ENCODE results near the gene KLHDC8A.

KLHDC8A gene

GRCh38 chr1:205380882-205381281, 24.2 kb upstream of the KLHDC8A start:
- H3K9me3 ChIP-seq (ENCODE audit: control insufficient read depth, insufficient read depth, low read length): no peaks in the 10 kb centered on the region
- H3K9ac ChIP-seq (ENCODE audit: low read depth, low read length): no peak overlapping the region
- H3K27me3 ChIP-seq (ENCODE audit: control insufficient read depth, insufficient read depth, low read length): no peaks in the 10 kb centered on the region
- H3K4me1 ChIP-seq (ENCODE audit: control insufficient read depth, insufficient read depth, low read length): peaks cover 7% of the 10 kb centered on the region
- no peaks in the 10 kb centered on the region for H3K36me3 ChIP-seq (ENCODE audit: control insufficient read depth, insufficient read depth, low read length)
- no peak overlapping the region for H3K4me3 ChIP-seq (ENCODE audit: low read depth, low read length)

- Histone ChIP-seq H3K9ac (ENCODE audit: low read depth, low read length) (no peak overlapping the region), H3K4me3 (ENCODE audit: low read depth, low read length) (no peak overlapping the region), H3K9me3 (ENCODE audit: control insufficient read depth, insufficient read depth, low read length) (no peaks in the 10 kb centered on the region), H3K36me3 (ENCODE audit: control insufficient read depth, insufficient read depth, low read length) (no peaks in the 10 kb centered on the region), H3K4me1 (ENCODE audit: control insufficient read depth, insufficient read depth, low read length) (peaks cover 21% of the 10 kb centered on the region), H3K27me3 (ENCODE audit: control insufficient read depth, insufficient read depth, low read length) (no peaks in the 10 kb centered on the region)
These were observed 22.3 kb upstream of the KLHDC8A start for GRCh38 chr1:205379056-205379455.

- no peak overlapping the region for H3K4me3 ChIP-seq (ENCODE audit: low read depth, low read length)
- peaks cover 33% of the 10 kb centered on the region for H3K4me1 ChIP-seq (ENCODE audit: control insufficient read depth, insufficient read depth, low read length)
- H3K9ac ChIP-seq (ENCODE audit: low read depth, low read length): no peak overlapping the region
- H3K27me3 ChIP-seq (ENCODE audit: control insufficient read depth, insufficient read depth, low read length): no peaks in the 10 kb centered on the region
- no peaks in the 10 kb centered on the region for H3K9me3 ChIP-seq (ENCODE audit: control insufficient read depth, insufficient read depth, low read length)
- no peaks in the 10 kb centered on the region for H3K36me3 ChIP-seq (ENCODE audit: control insufficient read depth, insufficient read depth, low read length)
These were observed 20.6 kb upstream of the KLHDC8A start for GRCh38 chr1:205377355-205377754.

- no peak overlapping the region for H3K9ac ChIP-seq (ENCODE audit: low read depth, low read length)
- no peak overlapping the region for H3K4me3 ChIP-seq (ENCODE audit: low read depth, low read length)
- no peaks in the 10 kb centered on the region for H3K27me3 ChIP-seq (ENCODE audit: control insufficient read depth, insufficient read depth, low read length)
- H3K36me3 ChIP-seq (ENCODE audit: control insufficient read depth, insufficient read depth, low read length): no peaks in the 10 kb centered on the region
- H3K4me1 ChIP-seq (ENCODE audit: control insufficient read depth, insufficient read depth, low read length): peaks cover 37% of the 10 kb centered on the region
- no peaks in the 10 kb centered on the region for H3K9me3 ChIP-seq (ENCODE audit: control insufficient read depth, insufficient read depth, low read length)
These were observed 20.0 kb upstream of the KLHDC8A start for GRCh38 chr1:205376739-205377138.

- no peaks in the 10 kb centered on the region for H3K36me3 ChIP-seq (ENCODE audit: control insufficient read depth, insufficient read depth, low read length)
- no peaks in the 10 kb centered on the region for H3K9me3 ChIP-seq (ENCODE audit: control insufficient read depth, insufficient read depth, low read length)
- H3K4me1 ChIP-seq (ENCODE audit: control insufficient read depth, insufficient read depth, low read length): peaks cover 37% of the 10 kb centered on the region
- H3K27me3 ChIP-seq (ENCODE audit: control insufficient read depth, insufficient read depth, low read length): no peaks in the 10 kb centered on the region
- no peak overlapping the region for H3K4me3 ChIP-seq (ENCODE audit: low read depth, low read length)
- no peak overlapping the region for H3K9ac ChIP-seq (ENCODE audit: low read depth, low read length)
These were observed 19.3 kb upstream of the KLHDC8A start for GRCh38 chr1:205375835-205376545.

GRCh38 chr1:205374210-205375078, 17.7 kb upstream of the KLHDC8A start:
- H3K9me3 ChIP-seq (ENCODE audit: control insufficient read depth, insufficient read depth, low read length): no peaks in the 10 kb centered on the region
- no peaks in the 10 kb centered on the region for H3K27me3 ChIP-seq (ENCODE audit: control insufficient read depth, insufficient read depth, low read length)
- no peaks in the 10 kb centered on the region for H3K36me3 ChIP-seq (ENCODE audit: control insufficient read depth, insufficient read depth, low read length)
- H3K4me1 ChIP-seq (ENCODE audit: control insufficient read depth, insufficient read depth, low read length): peaks cover 37% of the 10 kb centered on the region
- H3K9ac ChIP-seq (ENCODE audit: low read depth, low read length): no peak overlapping the region
- no peak overlapping the region for H3K4me3 ChIP-seq (ENCODE audit: low read depth, low read length)

GRCh38 chr1:205373798-205374175, 17.1 kb upstream of the KLHDC8A start:
- no peak overlapping the region for H3K9ac ChIP-seq (ENCODE audit: low read depth, low read length)
- H3K36me3 ChIP-seq (ENCODE audit: control insufficient read depth, insufficient read depth, low read length): no peaks in the 10 kb centered on the region
- no peaks in the 10 kb centered on the region for H3K27me3 ChIP-seq (ENCODE audit: control insufficient read depth, insufficient read depth, low read length)
- no peak overlapping the region for H3K4me3 ChIP-seq (ENCODE audit: low read depth, low read length)
- no peaks in the 10 kb centered on the region for H3K9me3 ChIP-seq (ENCODE audit: control insufficient read depth, insufficient read depth, low read length)
- peaks cover 37% of the 10 kb centered on the region for H3K4me1 ChIP-seq (ENCODE audit: control insufficient read depth, insufficient read depth, low read length)

- no peak overlapping the region for H3K4me3 ChIP-seq (ENCODE audit: low read depth, low read length)
- no peaks in the 10 kb centered on the region for H3K36me3 ChIP-seq (ENCODE audit: control insufficient read depth, insufficient read depth, low read length)
- peaks cover 37% of the 10 kb centered on the region for H3K4me1 ChIP-seq (ENCODE audit: control insufficient read depth, insufficient read depth, low read length)
- no peaks in the 10 kb centered on the region for H3K27me3 ChIP-seq (ENCODE audit: control insufficient read depth, insufficient read depth, low read length)
- no peak overlapping the region for H3K9ac ChIP-seq (ENCODE audit: low read depth, low read length)
- no peaks in the 10 kb centered on the region for H3K9me3 ChIP-seq (ENCODE audit: control insufficient read depth, insufficient read depth, low read length)
These were observed 16.5 kb upstream of the KLHDC8A start for GRCh38 chr1:205373022-205373797.

- Histone ChIP-seq H3K4me1 (ENCODE audit: control insufficient read depth, insufficient read depth, low read length) (peaks cover 37% of the 10 kb centered on the region), H3K9ac (ENCODE audit: low read depth, low read length) (no peak overlapping the region), H3K27me3 (ENCODE audit: control insufficient read depth, insufficient read depth, low read length) (no peaks in the 10 kb centered on the region), H3K36me3 (ENCODE audit: control insufficient read depth, insufficient read depth, low read length) (no peaks in the 10 kb centered on the region), H3K9me3 (ENCODE audit: control insufficient read depth, insufficient read depth, low read length) (no peaks in the 10 kb centered on the region), H3K4me3 (ENCODE audit: low read depth, low read length) (no peak overlapping the region)
These were observed 15.3 kb upstream of the KLHDC8A start for GRCh38 chr1:205371871-205372660.

- no peak overlapping the region for H3K4me3 ChIP-seq (ENCODE audit: low read depth, low read length)
- no peak overlapping the region for H3K9ac ChIP-seq (ENCODE audit: low read depth, low read length)
- H3K27me3 ChIP-seq (ENCODE audit: control insufficient read depth, insufficient read depth, low read length): no peaks in the 10 kb centered on the region
- peaks cover 38% of the 10 kb centered on the region for H3K4me1 ChIP-seq (ENCODE audit: control insufficient read depth, insufficient read depth, low read length)
- no peaks in the 10 kb centered on the region for H3K9me3 ChIP-seq (ENCODE audit: control insufficient read depth, insufficient read depth, low read length)
- no peaks in the 10 kb centered on the region for H3K36me3 ChIP-seq (ENCODE audit: control insufficient read depth, insufficient read depth, low read length)
These were observed 14.1 kb upstream of the KLHDC8A start for GRCh38 chr1:205370780-205371179.

- no peaks in the 10 kb centered on the region for H3K27me3 ChIP-seq (ENCODE audit: control insufficient read depth, insufficient read depth, low read length)
- H3K9ac ChIP-seq (ENCODE audit: low read depth, low read length): no peak overlapping the region
- H3K4me3 ChIP-seq (ENCODE audit: low read depth, low read length): no peak overlapping the region
- no peaks in the 10 kb centered on the region for H3K9me3 ChIP-seq (ENCODE audit: control insufficient read depth, insufficient read depth, low read length)
- peaks cover 33% of the 10 kb centered on the region for H3K4me1 ChIP-seq (ENCODE audit: control insufficient read depth, insufficient read depth, low read length)
- H3K36me3 ChIP-seq (ENCODE audit: control insufficient read depth, insufficient read depth, low read length): no peaks in the 10 kb centered on the region
These were observed 13.0 kb upstream of the KLHDC8A start for GRCh38 chr1:205369701-205370123.

All from iPS-15b (cell line).